Loucy (cell line): ENCODE measurements around the gene VPS8.

Source experiments
- H2AFZ ChIP-seq: fragments of 200-600 bp; sonication (generic); 2 replicates; pipeline ENCODE4 v1.6.0; 2016; ENCODE audit warnings: antibody characterized with exemption, mild to moderate bottlenecking, low read length, moderate library complexity
- H3F3A ChIP-seq: fragments of 200-600 bp; 2 replicates; pipeline ENCODE4 v1.6.0; 2016; ENCODE audit warnings: antibody characterized with exemption, low read depth, mild to moderate bottlenecking
- H3K27me3 ChIP-seq: fragments of 200-600 bp; sonication (generic); 2 replicates; pipeline ENCODE4 v1.6.1; 2014; ENCODE audit warnings: low read length, mild to moderate bottlenecking; ENCODE audit not compliant: insufficient read depth, poor library complexity, severe bottlenecking
- H3K36me3 ChIP-seq: fragments of 200-600 bp; sonication (generic); 2 replicates; pipeline ENCODE4 v1.6.1; 2016; ENCODE audit warnings: low read length; ENCODE audit not compliant: insufficient read depth
- H3K4me1 ChIP-seq: fragments of 200-600 bp; sonication (generic); 2 replicates; pipeline ENCODE4 v1.5.1; 2014; ENCODE audit warnings: low read length, mild to moderate bottlenecking; ENCODE audit not compliant: insufficient read depth, poor library complexity, severe bottlenecking
- H3K4me2 ChIP-seq: fragments of 200-600 bp; sonication (generic); 2 replicates; pipeline ENCODE4 v1.6.0; 2014; ENCODE audit warnings: antibody characterized with exemption, low read length, low read depth, mild to moderate bottlenecking; ENCODE audit not compliant: poor library complexity, severe bottlenecking
- H3K4me3 ChIP-seq: fragments of 200-600 bp; sonication (generic); 2 replicates; pipeline ENCODE4 v1.5.1; 2014; ENCODE audit warnings: low read length, mild to moderate bottlenecking, mixed read lengths; ENCODE audit not compliant: poor library complexity, severe bottlenecking
- H3K79me2 ChIP-seq: fragments of 200-600 bp; sonication (generic); 2 replicates; pipeline ENCODE4 v1.6.1; 2014; ENCODE audit warnings: low read length; ENCODE audit not compliant: insufficient read depth
- H3K9ac ChIP-seq: fragments of 200-600 bp; sonication (generic); 2 replicates; pipeline ENCODE4 v1.6.0; 2014; ENCODE audit warnings: mild to moderate bottlenecking, low read depth, low read length, moderate library complexity; ENCODE audit not compliant: poor library complexity, severe bottlenecking
- H3K9me2 ChIP-seq: fragments of 200-600 bp; sonication (generic); replicated peaks from 2 replicates; pipeline ENCODE4 v1.6.1; 2016; ENCODE audit warnings: low read depth, low read length, mixed read lengths
- H3K9me3 ChIP-seq: fragments of 200-600 bp; sonication (generic); 2 replicates; pipeline ENCODE4 v1.6.1; 2014; ENCODE audit warnings: mild to moderate bottlenecking, antibody characterized with exemption, low read length, low read depth; ENCODE audit not compliant: insufficient read depth
- H4K20me1 ChIP-seq: fragments of 200-600 bp; sonication (generic); 2 replicates; pipeline ENCODE4 v1.6.0; 2014; ENCODE audit warnings: antibody characterized with exemption, low read length, mild to moderate bottlenecking; ENCODE audit not compliant: insufficient read depth, poor library complexity, severe bottlenecking
- CTCF ChIP-seq: fragments of 200-600 bp; sonication (generic); conservative IDR thresholded peaks from 2 replicates; pipeline ENCODE4 v1.5.1; 2014; ENCODE audit warnings: mild to moderate bottlenecking, antibody characterized with exemption, low read length
- EZH2phosphoT487 ChIP-seq: fragments of 200-600 bp; IDR thresholded peaks from 2 replicates; pipeline ENCODE4 v1.6.1; 2018; ENCODE audit warnings: antibody characterized with exemption, mild to moderate bottlenecking, moderate library complexity, borderline replicate concordance

Gene VPS8

GRCh38 chr3:184894051-184894450 lies 82.1 kb downstream of the VPS8 start:
- no peaks in the 10 kb centered on the region for H3K9me3 ChIP-seq
- H3K9ac ChIP-seq, result no peak overlapping the region
- H2AFZ ChIP-seq, result no peak overlapping the region
- H3K4me1 ChIP-seq, result no peaks in the 10 kb centered on the region
- no peaks in the 10 kb centered on the region for H4K20me1 ChIP-seq
- H3K9me2 ChIP-seq, result no peaks in the 10 kb centered on the region
- H3K79me2 ChIP-seq, result no peaks in the 10 kb centered on the region
- H3F3A ChIP-seq, result no peaks in the 10 kb centered on the region
- peaks cover 3% of the 10 kb centered on the region; the same call in 1 of the 2 replicates for H3K36me3 ChIP-seq
- no peak overlapping the region for H3K4me3 ChIP-seq
- TF ChIP-seq CTCF (no peak), EZH2phosphoT487 (no peak)
- H3K27me3 ChIP-seq, result no peaks in the 10 kb centered on the region
- H3K4me2 ChIP-seq, result no peak overlapping the region

- no peaks in the 10 kb centered on the region for H3K9me2 ChIP-seq
- no peak overlapping the region for H3K9ac ChIP-seq
- no peak for TF ChIP-seq EZH2phosphoT487
- no peak for TF ChIP-seq CTCF
- H3K36me3 ChIP-seq, result peaks cover 4% of the 10 kb centered on the region; the same call in 1 of the 2 replicates
- H3K4me2 ChIP-seq, result no peak overlapping the region
- H3K27me3 ChIP-seq, result no peaks in the 10 kb centered on the region
- H2AFZ ChIP-seq, result no peak overlapping the region
- no peaks in the 10 kb centered on the region for H3K9me3 ChIP-seq
- H3F3A ChIP-seq, result no peaks in the 10 kb centered on the region
- no peaks in the 10 kb centered on the region for H3K79me2 ChIP-seq
- no peak overlapping the region for H3K4me3 ChIP-seq
- no peaks in the 10 kb centered on the region for H3K4me1 ChIP-seq
- no peaks in the 10 kb centered on the region for H4K20me1 ChIP-seq
Measured at GRCh38 chr3:184895350-184895749, 83.4 kb downstream of the VPS8 start.

GRCh38 chr3:184896336-184896735 lies 84.4 kb downstream of the VPS8 start:
- Histone ChIP-seq H3K9me2 (no peaks in the 10 kb centered on the region), H3K4me3 (no peak overlapping the region), H3F3A (no peaks in the 10 kb centered on the region), H3K36me3 (peaks cover 4% of the 10 kb centered on the region; the same call in 1 of the 2 replicates), H4K20me1 (no peaks in the 10 kb centered on the region), H2AFZ (no peak overlapping the region), H3K4me2 (no peak overlapping the region), H3K4me1 (no peaks in the 10 kb centered on the region), H3K27me3 (no peaks in the 10 kb centered on the region), H3K9ac (no peak overlapping the region), H3K79me2 (no peaks in the 10 kb centered on the region), H3K9me3 (no peaks in the 10 kb centered on the region)
- TF ChIP-seq CTCF (no peak), EZH2phosphoT487 (no peak)
